ENCODE data around the gene UBE2G2. TPM values are rescaled to one million over a fixed set of nuclear protein-coding genes. Genes with fewer than 3 reads are reported as not detected.

UBE2G2 gene
- total RNA-seq, 1 donor, result 75.3 TPM

GRCh38 chr21:44730951-44731579, 70.6 kb downstream of the UBE2G2 start:
- Histone ChIP-seq H3K4me3 (ENCODE audit: insufficient read depth, low read length) (no peak overlapping the region), H3K9me3 (ENCODE audit: low read depth, low read length) (no peaks in the 10 kb centered on the region), H3K4me2 (ENCODE audit: insufficient read depth, low read length) (no peak overlapping the region), H4K20me1 (ENCODE audit: insufficient read depth, low read length) (no peaks in the 10 kb centered on the region), H3K36me3 (ENCODE audit: insufficient read depth, low read length) (no peaks in the 10 kb centered on the region), H2AFZ (ENCODE audit: low read length) (no peak overlapping the region), H3K27me3 (ENCODE audit: insufficient read depth, low read length) (peaks cover 14% of the 10 kb centered on the region), H3K79me2 (ENCODE audit: insufficient read depth, low read length) (no peaks in the 10 kb centered on the region), H3K27ac (ENCODE audit: low read depth, low read length) (no peak overlapping the region), H3K4me1 (ENCODE audit: insufficient read depth, low read length) (no peaks in the 10 kb centered on the region)
- DNase-seq (ENCODE audit: insufficient read length, low spot score, missing footprints), result peak; percentile 75
- TF ChIP-seq CTCF (IDR thresholded peaks at IDR 0.05; ENCODE audit: extremely low read depth, low read depth, low read length), result no peak

- H4K20me1 ChIP-seq (ENCODE audit: insufficient read depth, low read length), result no peaks in the 10 kb centered on the region
- no peak overlapping the region for H2AFZ ChIP-seq (ENCODE audit: low read length)
- H3K4me1 ChIP-seq (ENCODE audit: insufficient read depth, low read length), result no peaks in the 10 kb centered on the region
- TF ChIP-seq CTCF (IDR thresholded peaks at IDR 0.05; ENCODE audit: extremely low read depth, low read depth, low read length), result no peak
- H3K4me2 ChIP-seq (ENCODE audit: insufficient read depth, low read length), result no peak overlapping the region
- H3K27me3 ChIP-seq (ENCODE audit: insufficient read depth, low read length), result peaks cover 14% of the 10 kb centered on the region
- no peak overlapping the region for H3K27ac ChIP-seq (ENCODE audit: low read depth, low read length)
- H3K36me3 ChIP-seq (ENCODE audit: insufficient read depth, low read length), result no peaks in the 10 kb centered on the region
- no peaks in the 10 kb centered on the region for H3K9me3 ChIP-seq (ENCODE audit: low read depth, low read length)
- no peaks in the 10 kb centered on the region for H3K79me2 ChIP-seq (ENCODE audit: insufficient read depth, low read length)
- peak; percentile 67 for DNase-seq (ENCODE audit: insufficient read length, low spot score, missing footprints)
- no peak overlapping the region for H3K4me3 ChIP-seq (ENCODE audit: insufficient read depth, low read length)
These were observed 71.6 kb downstream of the UBE2G2 start for GRCh38 chr21:44730028-44730395.

GRCh38 chr21:44729336-44730027, 72.1 kb downstream of the UBE2G2 start:
- no peaks in the 10 kb centered on the region for H3K9me3 ChIP-seq (ENCODE audit: low read depth, low read length)
- no peak for TF ChIP-seq CTCF (IDR thresholded peaks at IDR 0.05; ENCODE audit: extremely low read depth, low read depth, low read length)

GRCh38 chr21:44728716-44729115, 72.9 kb downstream of the UBE2G2 start:
- no peak for DNase-seq (ENCODE audit: insufficient read length, low spot score, missing footprints)

More at GRCh38 chr21:44729336-44730027, 72.1 kb downstream of the UBE2G2 start:
- Histone ChIP-seq H3K27ac (ENCODE audit: low read depth, low read length) (no peak overlapping the region), H4K20me1 (ENCODE audit: insufficient read depth, low read length) (no peaks in the 10 kb centered on the region), H3K4me2 (ENCODE audit: insufficient read depth, low read length) (no peak overlapping the region), H2AFZ (ENCODE audit: low read length) (no peak overlapping the region), H3K4me3 (ENCODE audit: insufficient read depth, low read length) (no peak overlapping the region), H3K4me1 (ENCODE audit: insufficient read depth, low read length) (no peaks in the 10 kb centered on the region), H3K79me2 (ENCODE audit: insufficient read depth, low read length) (no peaks in the 10 kb centered on the region), H3K27me3 (ENCODE audit: insufficient read depth, low read length) (peaks cover 14% of the 10 kb centered on the region), H3K36me3 (ENCODE audit: insufficient read depth, low read length) (no peaks in the 10 kb centered on the region)
- DNase-seq (ENCODE audit: insufficient read length, low spot score, missing footprints), result no peak

More at GRCh38 chr21:44728716-44729115, 72.9 kb downstream of the UBE2G2 start:
- no peak for TF ChIP-seq CTCF (IDR thresholded peaks at IDR 0.05; ENCODE audit: extremely low read depth, low read depth, low read length)
- H2AFZ ChIP-seq (ENCODE audit: low read length), result no peak overlapping the region
- peaks cover 22% of the 10 kb centered on the region for H3K27me3 ChIP-seq (ENCODE audit: insufficient read depth, low read length)
- H3K27ac ChIP-seq (ENCODE audit: low read depth, low read length), result no peak overlapping the region
- no peaks in the 10 kb centered on the region for H3K9me3 ChIP-seq (ENCODE audit: low read depth, low read length)
- H3K79me2 ChIP-seq (ENCODE audit: insufficient read depth, low read length), result no peaks in the 10 kb centered on the region
- H3K4me1 ChIP-seq (ENCODE audit: insufficient read depth, low read length), result no peaks in the 10 kb centered on the region
- no peak overlapping the region for H3K4me3 ChIP-seq (ENCODE audit: insufficient read depth, low read length)
- H3K4me2 ChIP-seq (ENCODE audit: insufficient read depth, low read length), result no peak overlapping the region
- no peaks in the 10 kb centered on the region for H3K36me3 ChIP-seq (ENCODE audit: insufficient read depth, low read length)
- H4K20me1 ChIP-seq (ENCODE audit: insufficient read depth, low read length), result no peaks in the 10 kb centered on the region

All from osteoblast (primary cell).